Measurements from ENCODE around the gene PSD.

Gene PSD

DNA sequence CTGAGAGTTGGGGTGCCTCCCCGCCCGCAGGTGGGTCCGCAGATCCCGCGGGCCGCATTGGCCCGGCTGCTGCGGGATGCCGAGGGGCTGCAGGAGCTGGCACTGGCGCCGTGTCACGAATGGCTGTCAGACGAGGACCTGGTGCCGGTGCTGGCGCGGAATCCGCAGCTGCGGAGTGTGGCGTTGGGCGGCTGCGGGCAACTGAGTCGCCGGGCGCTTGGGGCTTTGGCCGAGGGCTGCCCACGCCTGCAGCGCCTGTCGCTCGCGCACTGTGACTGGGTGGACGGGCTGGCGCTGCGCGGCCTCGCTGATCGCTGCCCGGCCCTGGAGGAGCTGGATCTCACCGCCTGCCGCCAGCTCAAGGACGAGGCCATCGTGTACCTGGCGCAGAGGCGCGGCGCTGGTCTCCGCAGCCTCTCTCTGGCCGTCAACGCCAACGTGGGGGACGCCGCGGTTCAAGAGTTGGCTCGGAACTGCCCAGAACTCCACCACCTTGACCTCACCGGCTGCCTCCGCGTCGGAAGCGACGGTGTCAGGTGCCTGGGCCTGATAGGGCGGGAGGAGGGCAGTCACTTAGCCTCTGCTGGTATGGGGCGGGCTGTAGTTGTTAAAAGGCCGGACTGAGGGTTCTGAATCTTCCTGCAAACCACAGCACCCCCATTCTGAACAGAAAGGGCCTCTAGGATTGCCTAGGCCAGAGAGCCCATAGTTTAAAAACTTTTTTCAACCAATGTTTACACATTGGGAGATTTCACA, 3.4 kb upstream of the PSD start:
- H3K9ac ChIP-seq (ENCODE audit: low read length in 5 of 5), result peak overlapping the region in 4 of 5 donors; percentile 80 to 88 (median 84)
- peaks cover 3 to 45% (median 41%) of the 10 kb centered on the region in 5 donors for H3K4me1 ChIP-seq (ENCODE audit: control insufficient read depth in 5 of 5, insufficient read depth in 5 of 5, low read length in 5 of 5)
- H3K27me3 ChIP-seq (ENCODE audit: control insufficient read depth in 5 of 5, insufficient read depth in 4 of 5, low read length in 5 of 5), result peaks cover 11 to 14% (median 11%) of the 10 kb centered on the region in 5 donors
- peaks cover 0 to 22% (median 19%) of the 10 kb centered on the region in 5 donors for H3K36me3 ChIP-seq (ENCODE audit: control insufficient read depth in 5 of 5, insufficient read depth in 5 of 5, low read length in 5 of 5)
- H3K27ac ChIP-seq (ENCODE audit: low read depth, low read length), result peak overlapping the region; percentile 81
- no peaks in the 10 kb centered on the region for H3K9me3 ChIP-seq (ENCODE audit: control insufficient read depth in 5 of 5, low read length in 5 of 5)
- H3K4me3 ChIP-seq (ENCODE audit: low read depth in 1 of 5, low read length in 5 of 5), result peak overlapping the region; percentile 67 to 98 (median 95)

DNA sequence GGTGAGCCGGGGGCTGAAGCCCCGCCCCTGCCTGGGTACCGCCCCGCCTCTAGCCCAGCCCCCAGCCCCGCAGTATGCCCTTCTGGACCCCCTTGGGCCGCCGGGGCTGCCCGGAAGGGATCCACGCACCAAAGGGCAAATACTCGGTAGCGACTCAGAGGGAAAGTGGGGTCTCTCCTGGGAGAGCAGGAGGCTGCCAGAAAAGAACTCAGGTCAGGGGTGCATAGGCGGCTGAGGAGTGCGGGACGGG, 2.8 kb upstream of the PSD start:
- H3K4me3 ChIP-seq (ENCODE audit: low read depth in 1 of 5, low read length in 5 of 5), result peak overlapping the region; percentile 67 to 98 (median 95)
- H3K4me1 ChIP-seq (ENCODE audit: control insufficient read depth in 5 of 5, insufficient read depth in 5 of 5, low read length in 5 of 5), result peaks cover 3 to 45% (median 41%) of the 10 kb centered on the region in 5 donors
- H3K36me3 ChIP-seq (ENCODE audit: control insufficient read depth in 5 of 5, insufficient read depth in 5 of 5, low read length in 5 of 5), result peaks cover 0 to 22% (median 19%) of the 10 kb centered on the region in 5 donors
- no peaks in the 10 kb centered on the region for H3K9me3 ChIP-seq (ENCODE audit: control insufficient read depth in 5 of 5, low read length in 5 of 5)
- H3K27me3 ChIP-seq (ENCODE audit: control insufficient read depth in 5 of 5, insufficient read depth in 4 of 5, low read length in 5 of 5), result peaks cover 11 to 18% (median 12%) of the 10 kb centered on the region in 5 donors
- peak overlapping the region; percentile 81 for H3K27ac ChIP-seq (ENCODE audit: low read depth, low read length)
- peak overlapping the region in 4 of 5 donors; percentile 80 to 88 (median 84) for H3K9ac ChIP-seq (ENCODE audit: low read length in 5 of 5)

- Histone ChIP-seq H3K9ac (ENCODE audit: low read length in 5 of 5) (peak within 1 kb of the TSS; percentile 63 to 88 (median 84)), H3K4me1 (ENCODE audit: control insufficient read depth in 5 of 5, insufficient read depth in 5 of 5, low read length in 5 of 5) (peaks cover 3 to 45% (median 41%) of the 10 kb centered on the region in 5 donors)
Observed at GRCh38 chr10:102420714-102421506, 2.3 kb upstream of the PSD start, which contains the start of gene FBXL15. Gene FBXL15, plus strand, starts transcription at chr10:102420836. Its CDS starts 294 bp downstream, at chr10:102421130.

DNA sequence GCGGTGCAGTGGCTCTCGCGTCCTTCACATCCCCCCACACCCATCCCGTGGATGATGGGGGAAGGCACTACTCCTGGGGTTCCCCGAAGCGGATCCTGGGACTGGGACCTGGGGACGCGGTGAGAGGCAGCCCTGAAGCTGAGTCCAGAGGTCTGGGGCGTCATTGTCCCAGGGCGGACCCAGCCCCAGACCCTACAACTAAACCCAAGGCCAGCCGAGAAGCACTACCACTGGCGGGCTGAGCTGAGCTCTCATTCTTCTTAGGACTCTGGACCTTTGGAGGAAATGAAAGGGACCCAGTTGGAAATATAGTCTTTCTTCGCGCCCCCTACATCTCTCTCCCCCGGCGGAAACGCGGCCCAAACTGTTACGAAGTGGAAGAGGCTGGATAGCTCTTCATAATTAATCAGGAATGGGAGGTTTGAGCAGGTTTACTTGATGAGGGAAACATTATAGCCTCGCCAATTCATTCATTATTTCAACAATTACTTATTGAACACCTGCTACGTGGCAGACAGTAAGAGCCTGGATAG, 1.7 kb upstream of the PSD start:
- H3K27ac ChIP-seq (ENCODE audit: low read depth, low read length), result peak overlapping the region; percentile 81
- peaks cover 3 to 45% (median 41%) of the 10 kb centered on the region in 5 donors for H3K4me1 ChIP-seq (ENCODE audit: control insufficient read depth in 5 of 5, insufficient read depth in 5 of 5, low read length in 5 of 5)
- H3K9ac ChIP-seq (ENCODE audit: low read length in 5 of 5), result peak overlapping the region; percentile 63 to 88 (median 84)

More at GRCh38 chr10:102420714-102421506, 2.3 kb upstream of the PSD start, which contains the start of gene FBXL15:
- Histone ChIP-seq H3K27ac (ENCODE audit: low read depth, low read length) (peak within 1 kb of the TSS; percentile 81), H3K36me3 (ENCODE audit: control insufficient read depth in 5 of 5, insufficient read depth in 5 of 5, low read length in 5 of 5) (peaks cover 0 to 22% (median 19%) of the 10 kb centered on the region in 5 donors), H3K9me3 (ENCODE audit: control insufficient read depth in 5 of 5, low read length in 5 of 5) (no peaks in the 10 kb centered on the region), H3K27me3 (ENCODE audit: control insufficient read depth in 5 of 5, insufficient read depth in 4 of 5, low read length in 5 of 5) (peaks cover 15 to 23% (median 17%) of the 10 kb centered on the region in 5 donors), H3K4me3 (ENCODE audit: low read depth in 1 of 5, low read length in 5 of 5) (peak within 1 kb of the TSS; percentile 95 to 99 (median 96))

GRCh38 chr10:102419269-102420180, 940 bp upstream of the PSD start:
- Histone ChIP-seq H3K9ac (ENCODE audit: low read length in 5 of 5) (peak overlapping the region in 2 of 5 donors; percentile 84 to 88), H3K9me3 (ENCODE audit: control insufficient read depth in 5 of 5, low read length in 5 of 5) (no peaks in the 10 kb centered on the region), H3K36me3 (ENCODE audit: control insufficient read depth in 5 of 5, insufficient read depth in 5 of 5, low read length in 5 of 5) (peaks cover 0 to 16% (median 13%) of the 10 kb centered on the region in 5 donors), H3K4me1 (ENCODE audit: control insufficient read depth in 5 of 5, insufficient read depth in 5 of 5, low read length in 5 of 5) (peaks cover 3 to 45% (median 41%) of the 10 kb centered on the region in 5 donors), H3K4me3 (ENCODE audit: low read depth in 1 of 5, low read length in 5 of 5) (peak overlapping the region; percentile 77 to 98 (median 95)), H3K27ac (ENCODE audit: low read depth, low read length) (no peak overlapping the region), H3K27me3 (ENCODE audit: control insufficient read depth in 5 of 5, insufficient read depth in 4 of 5, low read length in 5 of 5) (peaks cover 20 to 32% (median 27%) of the 10 kb centered on the region in 5 donors)

More for the DNA sequence above, 1.7 kb upstream of the PSD start:
- peaks cover 0 to 22% (median 19%) of the 10 kb centered on the region in 5 donors for H3K36me3 ChIP-seq (ENCODE audit: control insufficient read depth in 5 of 5, insufficient read depth in 5 of 5, low read length in 5 of 5)
- peak overlapping the region; percentile 95 to 99 (median 96) for H3K4me3 ChIP-seq (ENCODE audit: low read depth in 1 of 5, low read length in 5 of 5)
- peaks cover 17 to 27% (median 20%) of the 10 kb centered on the region in 5 donors for H3K27me3 ChIP-seq (ENCODE audit: control insufficient read depth in 5 of 5, insufficient read depth in 4 of 5, low read length in 5 of 5)
- H3K9me3 ChIP-seq (ENCODE audit: control insufficient read depth in 5 of 5, low read length in 5 of 5), result no peaks in the 10 kb centered on the region

DNA sequence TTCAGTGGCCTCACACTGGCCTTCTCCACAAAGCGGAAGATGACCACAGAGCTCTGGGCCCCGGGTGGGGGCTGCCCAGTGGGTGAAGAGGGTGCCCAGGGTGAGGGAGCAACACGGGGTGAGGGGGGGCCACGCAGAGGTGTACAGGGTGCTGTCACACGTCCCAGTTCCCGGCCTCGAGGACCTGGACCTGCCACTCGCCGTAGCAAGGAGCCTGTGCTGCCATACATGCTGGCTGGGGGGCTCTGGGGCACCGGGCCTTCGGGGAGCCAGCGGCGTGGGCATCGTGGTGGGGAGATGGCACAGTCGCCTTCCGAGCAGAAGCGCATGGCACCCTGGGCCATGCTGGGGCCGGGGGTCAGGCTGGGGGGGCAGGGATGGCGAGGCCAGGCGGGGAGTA, 1.9 kb downstream of the PSD start:
- Histone ChIP-seq H3K9ac (ENCODE audit: low read length in 5 of 5) (no peak overlapping the region), H3K27ac (ENCODE audit: low read depth, low read length) (no peak overlapping the region), H3K9me3 (ENCODE audit: control insufficient read depth in 5 of 5, low read length in 5 of 5) (no peaks in the 10 kb centered on the region), H3K36me3 (ENCODE audit: control insufficient read depth in 5 of 5, insufficient read depth in 5 of 5, low read length in 5 of 5) (no peaks in the 10 kb centered on the region), H3K27me3 (ENCODE audit: control insufficient read depth in 5 of 5, insufficient read depth in 4 of 5, low read length in 5 of 5) (peaks cover 33 to 56% (median 47%) of the 10 kb centered on the region in 5 donors), H3K4me3 (ENCODE audit: low read depth in 1 of 5, low read length in 5 of 5) (no peak overlapping the region), H3K4me1 (ENCODE audit: control insufficient read depth in 5 of 5, insufficient read depth in 5 of 5, low read length in 5 of 5) (peaks cover 0 to 26% (median 22%) of the 10 kb centered on the region in 5 donors)

- H3K27ac ChIP-seq (ENCODE audit: low read depth, low read length), result no peak overlapping the region
- H3K4me3 ChIP-seq (ENCODE audit: low read depth in 1 of 5, low read length in 5 of 5), result no peak overlapping the region
- no peaks in the 10 kb centered on the region for H3K9me3 ChIP-seq (ENCODE audit: control insufficient read depth in 5 of 5, low read length in 5 of 5)
- H3K36me3 ChIP-seq (ENCODE audit: control insufficient read depth in 5 of 5, insufficient read depth in 5 of 5, low read length in 5 of 5), result no peaks in the 10 kb centered on the region
- no peak overlapping the region for H3K9ac ChIP-seq (ENCODE audit: low read length in 5 of 5)
- peaks cover 0 to 21% (median 18%) of the 10 kb centered on the region in 5 donors for H3K4me1 ChIP-seq (ENCODE audit: control insufficient read depth in 5 of 5, insufficient read depth in 5 of 5, low read length in 5 of 5)
- peaks cover 37 to 60% (median 51%) of the 10 kb centered on the region in 5 donors for H3K27me3 ChIP-seq (ENCODE audit: control insufficient read depth in 5 of 5, insufficient read depth in 4 of 5, low read length in 5 of 5)
Observed at GRCh38 chr10:102416283-102416682, 2.3 kb downstream of the PSD start.

GRCh38 chr10:102414749-102415148, 3.8 kb downstream of the PSD start:
- H3K27me3 ChIP-seq (ENCODE audit: control insufficient read depth in 5 of 5, insufficient read depth in 4 of 5, low read length in 5 of 5), result peaks cover 53 to 75% (median 66%) of the 10 kb centered on the region in 5 donors
- peaks cover 0 to 20% (median 18%) of the 10 kb centered on the region in 5 donors for H3K4me1 ChIP-seq (ENCODE audit: control insufficient read depth in 5 of 5, insufficient read depth in 5 of 5, low read length in 5 of 5)
- H3K27ac ChIP-seq (ENCODE audit: low read depth, low read length), result no peak overlapping the region
- no peak overlapping the region for H3K9ac ChIP-seq (ENCODE audit: low read length in 5 of 5)
- no peaks in the 10 kb centered on the region for H3K36me3 ChIP-seq (ENCODE audit: control insufficient read depth in 5 of 5, insufficient read depth in 5 of 5, low read length in 5 of 5)
- H3K4me3 ChIP-seq (ENCODE audit: low read depth in 1 of 5, low read length in 5 of 5), result no peak overlapping the region
- H3K9me3 ChIP-seq (ENCODE audit: control insufficient read depth in 5 of 5, low read length in 5 of 5), result no peaks in the 10 kb centered on the region
